Chondrocyte (in vitro differentiated cells): ENCODE measurements around the gene ENPEP. TPM values are rescaled to one million over a fixed set of nuclear protein-coding genes. Genes with fewer than 3 reads are reported as not detected.
A peak's percentile ranks its signal among the peaks of the same experiment; 100 is the strongest.
"Not testable (repeated sequence)": the region's sequence is repeated elsewhere in the genome, so short reads cannot be mapped to it uniquely, and the experiment has no call there.

Experiments
- DNase-seq: peaks from one replicate; pipeline ENCODE4 v3.0.0; 2021; ENCODE audit warnings: mixed read lengths, low spot score
- H3K27ac Mint-ChIP-seq: one replicate; pipeline ENCODE4 v1.8.0; 2021; ENCODE audit warnings: mild to moderate bottlenecking, moderate library complexity, mixed read lengths; ENCODE audit not compliant: unreplicated experiment
- H3K27me3 Mint-ChIP-seq: 2 replicates; pipeline ENCODE4 v1.8.0; 2021; ENCODE audit warnings: low read depth, mixed read lengths
- H3K36me3 Mint-ChIP-seq: 2 replicates; pipeline ENCODE4 v1.8.0; 2021; ENCODE audit warnings: low read depth, mixed read lengths
- H3K4me1 Mint-ChIP-seq: 2 replicates; pipeline ENCODE4 v1.8.0; 2021; ENCODE audit warnings: low read depth, mild to moderate bottlenecking, mixed read lengths
- H3K4me3 Mint-ChIP-seq: one replicate; pipeline ENCODE4 v1.8.0; 2021; ENCODE audit warnings: mild to moderate bottlenecking, moderate library complexity, mixed read lengths; ENCODE audit not compliant: unreplicated experiment
- H3K9me3 Mint-ChIP-seq: 2 replicates; pipeline ENCODE4 v1.8.0; 2021; ENCODE audit warnings: low read depth, mixed read lengths
- total RNA-seq: library from RNA; stranded (reverse); gene quantifications from 3 replicates; pipeline ENCODE4 v1.2.1, GENCODE V29; 2021
- TF ChIP-seq, protein P1 (sequence below): fragments of 200-600 bp; sonication (generic); IDR thresholded peaks from 2 replicates; pipeline ENCODE4 v1.5.0; 2021; ENCODE audit warnings: antibody characterized with exemption, mild to moderate bottlenecking, moderate library complexity

ENPEP gene
- total RNA-seq, 1 donor from 2014 or later, result 2.2 TPM

DNA sequence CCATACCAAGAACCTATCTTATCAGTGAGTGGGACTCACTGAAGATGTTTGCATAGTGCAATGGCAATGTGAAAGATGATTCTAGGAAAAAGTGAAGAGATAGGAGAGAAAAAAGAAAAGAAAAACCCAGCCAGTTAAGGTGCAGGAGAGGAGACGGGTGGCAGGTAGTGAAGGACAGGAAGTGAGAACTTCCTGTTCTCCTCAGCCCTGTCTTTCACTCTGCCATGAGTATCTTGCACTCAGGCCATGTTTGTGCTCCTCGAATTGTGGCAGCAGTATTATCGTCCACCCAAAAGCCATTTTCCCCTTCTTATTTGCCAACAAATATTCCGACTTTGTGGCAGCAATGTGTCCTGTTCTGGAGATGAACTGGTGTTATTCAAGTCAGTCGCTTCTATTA, 8.6 kb upstream of the ENPEP start:
- Mint-ChIP-seq H3K9me3 (peaks cover 13% of the 10 kb centered on the region), H3K4me1 (no peaks in the 10 kb centered on the region), H3K36me3 (peaks cover 3% of the 10 kb centered on the region), H3K27ac (no peak overlapping the region), H3K4me3 (no peak overlapping the region), H3K27me3 (no peaks in the 10 kb centered on the region)
- TF ChIP-seq, protein P1, sequence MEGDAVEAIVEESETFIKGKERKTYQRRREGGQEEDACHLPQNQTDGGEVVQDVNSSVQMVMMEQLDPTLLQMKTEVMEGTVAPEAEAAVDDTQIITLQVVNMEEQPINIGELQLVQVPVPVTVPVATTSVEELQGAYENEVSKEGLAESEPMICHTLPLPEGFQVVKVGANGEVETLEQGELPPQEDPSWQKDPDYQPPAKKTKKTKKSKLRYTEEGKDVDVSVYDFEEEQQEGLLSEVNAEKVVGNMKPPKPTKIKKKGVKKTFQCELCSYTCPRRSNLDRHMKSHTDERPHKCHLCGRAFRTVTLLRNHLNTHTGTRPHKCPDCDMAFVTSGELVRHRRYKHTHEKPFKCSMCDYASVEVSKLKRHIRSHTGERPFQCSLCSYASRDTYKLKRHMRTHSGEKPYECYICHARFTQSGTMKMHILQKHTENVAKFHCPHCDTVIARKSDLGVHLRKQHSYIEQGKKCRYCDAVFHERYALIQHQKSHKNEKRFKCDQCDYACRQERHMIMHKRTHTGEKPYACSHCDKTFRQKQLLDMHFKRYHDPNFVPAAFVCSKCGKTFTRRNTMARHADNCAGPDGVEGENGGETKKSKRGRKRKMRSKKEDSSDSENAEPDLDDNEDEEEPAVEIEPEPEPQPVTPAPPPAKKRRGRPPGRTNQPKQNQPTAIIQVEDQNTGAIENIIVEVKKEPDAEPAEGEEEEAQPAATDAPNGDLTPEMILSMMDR, result no peak
- no peak for DNase-seq

GRCh38 chr4:110472583-110473329, 3.2 kb upstream of the ENPEP start:
- peaks cover 7% of the 10 kb centered on the region for H3K4me1 Mint-ChIP-seq
- no peak overlapping the region for H3K4me3 Mint-ChIP-seq
- peaks cover 2% of the 10 kb centered on the region for H3K36me3 Mint-ChIP-seq
- H3K9me3 Mint-ChIP-seq, result peaks cover 8% of the 10 kb centered on the region
- no peak for DNase-seq
- TF ChIP-seq, protein P1, result no peak
- no peaks in the 10 kb centered on the region for H3K27me3 Mint-ChIP-seq
- no peak overlapping the region for H3K27ac Mint-ChIP-seq

GRCh38 chr4:110474481-110474880, 1.5 kb upstream of the ENPEP start:
- TF ChIP-seq, protein P1, result no peak
- no peak for DNase-seq
- peaks cover 1% of the 10 kb centered on the region for H3K36me3 Mint-ChIP-seq
- H3K27me3 Mint-ChIP-seq, result no peaks in the 10 kb centered on the region
- H3K27ac Mint-ChIP-seq, result no peak overlapping the region
- peaks cover 9% of the 10 kb centered on the region for H3K4me1 Mint-ChIP-seq
- peaks cover 2% of the 10 kb centered on the region for H3K9me3 Mint-ChIP-seq
- no peak overlapping the region for H3K4me3 Mint-ChIP-seq

GRCh38 chr4:110475080-110475479, 875 bp upstream of the ENPEP start:
- not testable (repeated sequence) for H3K9me3 Mint-ChIP-seq, H3K27me3 Mint-ChIP-seq, H3K4me3 Mint-ChIP-seq, H3K27ac Mint-ChIP-seq, DNase-seq, H3K36me3 Mint-ChIP-seq
- peaks cover 14% of the 10 kb centered on the region for H3K4me1 Mint-ChIP-seq

DNA sequence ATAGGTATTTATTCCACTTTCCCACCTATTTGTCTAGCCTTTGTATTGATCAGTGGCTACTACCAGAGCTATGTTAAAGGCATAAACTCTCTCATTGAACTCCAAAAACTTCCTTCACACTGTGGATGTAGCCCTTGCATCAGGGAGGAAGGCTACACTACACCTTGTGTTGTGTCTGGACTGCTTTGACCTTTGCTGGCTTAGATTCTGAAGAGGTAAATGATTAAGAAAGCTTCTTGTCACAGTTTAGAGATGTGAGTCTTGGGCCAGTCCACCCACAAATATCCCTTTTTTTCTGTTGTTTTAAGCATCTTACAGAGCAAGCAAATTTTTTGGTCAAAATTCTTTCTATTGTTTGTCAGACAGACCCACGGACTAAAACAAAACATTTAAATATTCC, 1.9 kb downstream of the ENPEP start:
- no peak overlapping the region for H3K4me3 Mint-ChIP-seq
- peaks cover 3% of the 10 kb centered on the region for H3K9me3 Mint-ChIP-seq
- peaks cover 28% of the 10 kb centered on the region for H3K4me1 Mint-ChIP-seq
- no peaks in the 10 kb centered on the region for H3K36me3 Mint-ChIP-seq
- no peaks in the 10 kb centered on the region for H3K27me3 Mint-ChIP-seq
- TF ChIP-seq, protein P1, result no peak
- H3K27ac Mint-ChIP-seq, result no peak overlapping the region
- DNase-seq, result no peak

DNA sequence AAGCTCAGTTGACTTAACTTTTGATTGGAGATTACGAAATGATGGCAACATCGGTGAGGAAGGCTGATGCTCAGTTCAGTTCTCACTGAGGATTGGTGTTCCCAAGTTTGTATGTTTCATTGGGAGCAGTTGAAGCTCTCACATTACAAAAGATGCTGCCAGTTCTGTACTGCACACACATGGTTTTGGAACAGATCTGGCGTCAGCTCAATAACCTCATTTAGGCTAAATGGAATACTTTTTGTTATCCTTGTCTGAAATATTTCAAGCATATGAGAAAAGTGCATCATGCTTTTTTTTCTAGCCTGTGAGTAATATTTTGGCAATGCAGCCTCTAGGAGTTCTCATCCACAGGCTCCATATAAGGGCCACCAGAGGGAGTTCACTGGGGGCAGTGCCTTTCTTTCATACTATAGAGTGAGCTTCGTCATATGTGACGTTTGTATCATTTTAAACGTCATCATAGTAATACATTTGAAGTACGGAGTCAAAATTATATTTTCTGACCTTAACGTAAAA, 4.1 kb downstream of the ENPEP start:
- peaks cover 3% of the 10 kb centered on the region for H3K9me3 Mint-ChIP-seq
- no peak overlapping the region for H3K4me3 Mint-ChIP-seq
- peak overlapping the region; percentile 84 for H3K27ac Mint-ChIP-seq
- DNase-seq, result no peak
- H3K36me3 Mint-ChIP-seq, result no peaks in the 10 kb centered on the region
- no peaks in the 10 kb centered on the region for H3K27me3 Mint-ChIP-seq
- peaks cover 33% of the 10 kb centered on the region for H3K4me1 Mint-ChIP-seq
- TF ChIP-seq, protein P1, result peak; percentile 75
